GM12891 (cell line): ENCODE results near the gene ICAM4.

Experiments used
- POLR2A ChIP-seq: IDR thresholded peaks from 2 replicates; pipeline ENCODE4 v1.6.1; 2011; ENCODE audit warnings: low read depth, low read length, control low read depth
- SPI1 ChIP-seq: IDR thresholded peaks from 2 replicates; pipeline ENCODE4 v1.6.1; 2011; ENCODE audit warnings: low read depth, low read length, control low read depth
- TAF1 ChIP-seq: IDR thresholded peaks from 2 replicates; pipeline ENCODE4 v1.6.1; 2011; ENCODE audit warnings: low read depth, low read length, control low read depth

- TF ChIP-seq POLR2A (no peak), SPI1 (no peak), TAF1 (no peak)
Measured at GRCh38 chr19:10259162-10259905, 27.4 kb upstream of the ICAM4 start.
